Measurements from ENCODE around the gene TRIM75. TPM values are rescaled to one million over a fixed set of nuclear protein-coding genes. Genes with fewer than 3 reads are reported as not detected.

The TRIM75 gene
- total and polyA plus RNA-seq, 10 of the 15 experiments (the other 5 are each of a cell fraction or from before 2014, with no cell fraction given): not detected

DNA sequence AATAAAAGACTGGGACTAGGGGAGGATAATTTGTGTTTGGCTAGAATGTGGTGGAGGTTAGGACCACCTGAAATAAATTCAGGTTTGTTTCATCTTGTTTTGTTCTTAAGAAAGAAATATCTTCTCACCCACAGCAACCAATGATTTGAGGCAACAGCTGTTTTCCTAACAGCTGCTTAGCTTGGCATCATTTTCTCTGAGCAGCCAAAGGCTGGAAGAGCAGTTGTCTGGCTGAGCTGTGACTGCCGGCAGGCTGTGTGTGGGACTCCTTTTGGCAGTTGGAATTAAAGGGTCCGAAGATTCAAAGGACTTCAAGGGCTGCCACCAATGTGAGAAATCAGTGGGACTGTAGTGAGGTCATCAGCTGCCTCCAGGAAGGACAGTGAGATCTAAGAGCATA is 5.0 kb downstream of the TRIM75 start:
- Histone ChIP-seq H3K4me2 (ENCODE audit: control insufficient read depth, insufficient read depth) (no peak overlapping the region), H3K36me3 (ENCODE audit: control insufficient read depth in 2 of 2, insufficient read depth in 2 of 2, low read length in 1 of 2) (no peaks in the 10 kb centered on the region), H4K20me1 (ENCODE audit: control insufficient read depth, insufficient read depth) (no peaks in the 10 kb centered on the region), H3K9ac (ENCODE audit: control insufficient read depth, insufficient read depth, low read length) (no peak overlapping the region), H3K9me3 (replicated peaks; ENCODE audit: control insufficient read depth, insufficient read depth, low read length) (no peaks in the 10 kb centered on the region), H3K4me3 (no peak overlapping the region), H2AFZ (ENCODE audit: control insufficient read depth, low read depth, low read length) (no peak overlapping the region), H3K27me3 (replicated peaks in 1 of 2; ENCODE audit: control insufficient read depth in 2 of 2, insufficient read depth in 2 of 2, low read length in 1 of 2) (no peaks in the 10 kb centered on the region; a peak in 1 of 4 replicates), H3K27ac (ENCODE audit: control insufficient read depth, insufficient read depth) (no peak overlapping the region), H3K79me2 (ENCODE audit: control insufficient read depth, insufficient read depth, low read length) (no peaks in the 10 kb centered on the region), H3K4me1 (ENCODE audit: control insufficient read depth, insufficient read depth, low read length) (no peaks in the 10 kb centered on the region)
- no TSS peak for BruUV-seq (replicated peaks)
- TF ChIP-seq, protein P1, sequence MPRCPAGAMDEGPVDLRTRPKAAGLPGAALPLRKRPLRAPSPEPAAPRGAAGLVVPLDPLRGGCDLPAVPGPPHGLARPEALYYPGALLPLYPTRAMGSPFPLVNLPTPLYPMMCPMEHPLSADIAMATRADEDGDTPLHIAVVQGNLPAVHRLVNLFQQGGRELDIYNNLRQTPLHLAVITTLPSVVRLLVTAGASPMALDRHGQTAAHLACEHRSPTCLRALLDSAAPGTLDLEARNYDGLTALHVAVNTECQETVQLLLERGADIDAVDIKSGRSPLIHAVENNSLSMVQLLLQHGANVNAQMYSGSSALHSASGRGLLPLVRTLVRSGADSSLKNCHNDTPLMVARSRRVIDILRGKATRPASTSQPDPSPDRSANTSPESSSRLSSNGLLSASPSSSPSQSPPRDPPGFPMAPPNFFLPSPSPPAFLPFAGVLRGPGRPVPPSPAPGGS (IDR thresholded peaks at IDR 0.05; ENCODE audit: borderline replicate concordance, insufficient read depth, low read depth, low read length, poor library complexity, severe bottlenecking): no peak
- TF ChIP-seq JUND (IDR thresholded peaks at IDR 0.05; ENCODE audit: low read depth, low read length) (no peak), TCF7 (IDR thresholded peaks at IDR 0.05; ENCODE audit: borderline replicate concordance) (no peak), IKZF2 (IDR thresholded peaks at IDR 0.05) (no peak), LARP7 (IDR thresholded peaks at IDR 0.05) (no peak), HCFC1 (IDR thresholded peaks at IDR 0.05; ENCODE audit: low read length) (no peak), ASH2L (IDR thresholded peaks at IDR 0.05; ENCODE audit: borderline replicate concordance, low read depth) (no peak), MEF2A (IDR thresholded peaks at IDR 0.05; ENCODE audit: insufficient read depth, low read depth, low read length) (no peak), CREB1 (IDR thresholded peaks at IDR 0.05; ENCODE audit: low read depth) (no peak), EP300 (IDR thresholded peaks at IDR 0.05; ENCODE audit: borderline replicate concordance in 1 of 2, control insufficient read depth in 1 of 2, low read depth in 2 of 2, low read length in 2 of 2) (no peak), NFYB (IDR thresholded peaks at IDR 0.05; ENCODE audit: insufficient read depth, low read depth, low read length) (no peak), FOXK2 (IDR thresholded peaks at IDR 0.05) (no peak), YY1 (IDR thresholded peaks at IDR 0.05; ENCODE audit: low read depth, low read length) (no peak), FOXM1 (IDR thresholded peaks at IDR 0.05; ENCODE audit: low read depth, low read length) (no peak)
- TF ChIP-seq, protein P2, sequence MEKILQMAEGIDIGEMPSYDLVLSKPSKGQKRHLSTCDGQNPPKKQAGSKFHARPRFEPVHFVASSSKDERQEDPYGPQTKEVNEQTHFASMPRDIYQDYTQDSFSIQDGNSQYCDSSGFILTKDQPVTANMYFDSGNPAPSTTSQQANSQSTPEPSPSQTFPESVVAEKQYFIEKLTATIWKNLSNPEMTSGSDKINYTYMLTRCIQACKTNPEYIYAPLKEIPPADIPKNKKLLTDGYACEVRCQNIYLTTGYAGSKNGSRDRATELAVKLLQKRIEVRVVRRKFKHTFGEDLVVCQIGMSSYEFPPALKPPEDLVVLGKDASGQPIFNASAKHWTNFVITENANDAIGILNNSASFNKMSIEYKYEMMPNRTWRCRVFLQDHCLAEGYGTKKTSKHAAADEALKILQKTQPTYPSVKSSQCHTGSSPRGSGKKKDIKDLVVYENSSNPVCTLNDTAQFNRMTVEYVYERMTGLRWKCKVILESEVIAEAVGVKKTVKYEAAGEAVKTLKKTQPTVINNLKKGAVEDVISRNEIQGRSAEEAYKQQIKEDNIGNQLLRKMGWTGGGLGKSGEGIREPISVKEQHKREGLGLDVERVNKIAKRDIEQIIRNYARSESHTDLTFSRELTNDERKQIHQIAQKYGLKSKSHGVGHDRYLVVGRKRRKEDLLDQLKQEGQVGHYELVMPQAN (conservative IDR thresholded peaks at IDR 0.05): no peak
- DNase-seq (ENCODE audit: low read depth, low spot score) (no peak), FAIRE-seq (no peak), ATAC-seq (no peak)
- SMC1A ChIA-PET (ENCODE audit: uncharacterized antibody, unreplicated experiment): no interaction called here
- POLR2A ChIA-PET: no interaction called here
- in situ Hi-C loops (cut with MboI): no loop called here
- intact Hi-C loops (cut with micrococcal nuclease; ENCODE audit: unreplicated experiment): no loop called here
- RAD21 ChIA-PET (ENCODE audit: unreplicated experiment): no interaction called here
- WGBS (ENCODE audit: insufficient coverage, insufficient replicate concordance, low lambda C conversion rate, missing lambda C conversion rate): 40% methylated on average over 2 of the region's 2 CpGs
- CTCF ChIA-PET: interaction anchor here (0.7 to 0.9 kb wide), 2 partner anchors 9 to 327 kb away, joined by 3 read pairs; no protein-coding TSS in a partner anchor

Measured in GM12878 (cell line).